ENCODE results near the gene LAMA3.

The LAMA3 gene

DNA sequence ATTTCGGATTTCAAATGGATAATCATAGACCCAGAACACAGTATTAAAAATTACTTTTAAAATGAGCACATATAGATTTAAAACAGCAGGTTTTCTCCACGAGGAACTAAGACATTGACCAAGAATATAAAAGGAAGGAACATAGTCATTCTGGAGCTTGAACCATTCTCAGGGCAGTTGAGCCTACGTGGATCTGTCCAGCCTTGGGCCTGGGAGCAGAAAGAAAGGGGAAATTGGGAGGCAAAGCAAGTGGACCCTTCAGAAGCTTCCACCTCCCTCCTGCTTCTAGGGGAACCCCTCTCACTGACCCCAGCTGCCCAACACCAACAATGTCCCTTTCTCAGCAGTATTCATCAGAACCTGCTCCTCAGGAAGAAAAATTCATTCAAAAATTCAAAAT lies 293.9 kb downstream of the LAMA3 start:
- DNase-seq: no peak
- no peak for TF ChIP-seq GATA1 (IDR thresholded peaks at IDR 0.05; ENCODE audit: low read depth, low read length)
- no peak for TF ChIP-seq POLR2A (IDR thresholded peaks at IDR 0.05; ENCODE audit: low read length)

DNA sequence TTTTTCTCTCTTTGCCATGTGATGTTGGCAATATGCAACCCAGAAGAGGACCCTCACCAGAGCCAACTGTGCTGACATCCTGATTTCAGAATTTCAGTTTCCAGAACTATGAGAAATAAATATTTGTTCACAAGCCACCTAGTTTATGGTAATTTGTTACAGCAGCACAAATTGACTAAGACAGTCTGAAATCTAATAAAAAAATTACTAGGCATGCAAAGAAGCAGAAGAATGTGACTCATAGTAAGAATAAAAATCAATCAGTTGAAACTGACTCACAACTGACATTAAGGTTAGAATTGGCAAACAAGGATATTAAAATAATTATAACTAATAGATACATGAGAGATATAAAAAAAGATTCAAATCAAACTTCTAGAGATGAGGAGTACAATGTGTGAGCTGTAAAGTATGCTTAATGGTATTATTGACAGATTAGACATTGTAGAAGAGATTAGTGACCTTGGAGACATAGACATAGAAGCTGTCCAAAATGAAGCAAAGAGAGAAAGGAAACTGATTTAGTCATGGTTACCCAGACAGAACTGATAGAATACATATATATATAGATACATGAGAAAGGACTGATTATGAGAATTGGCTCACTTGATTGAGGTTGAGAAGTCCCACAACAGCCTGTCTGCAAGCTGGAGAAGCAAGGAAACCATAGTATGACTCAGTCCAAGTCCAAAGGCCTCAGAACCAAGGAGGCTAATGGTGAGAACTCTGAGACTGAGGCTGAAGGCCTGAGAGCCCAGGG lies 297.5 kb downstream of the LAMA3 start:
- DNase-seq: no peak

DNA sequence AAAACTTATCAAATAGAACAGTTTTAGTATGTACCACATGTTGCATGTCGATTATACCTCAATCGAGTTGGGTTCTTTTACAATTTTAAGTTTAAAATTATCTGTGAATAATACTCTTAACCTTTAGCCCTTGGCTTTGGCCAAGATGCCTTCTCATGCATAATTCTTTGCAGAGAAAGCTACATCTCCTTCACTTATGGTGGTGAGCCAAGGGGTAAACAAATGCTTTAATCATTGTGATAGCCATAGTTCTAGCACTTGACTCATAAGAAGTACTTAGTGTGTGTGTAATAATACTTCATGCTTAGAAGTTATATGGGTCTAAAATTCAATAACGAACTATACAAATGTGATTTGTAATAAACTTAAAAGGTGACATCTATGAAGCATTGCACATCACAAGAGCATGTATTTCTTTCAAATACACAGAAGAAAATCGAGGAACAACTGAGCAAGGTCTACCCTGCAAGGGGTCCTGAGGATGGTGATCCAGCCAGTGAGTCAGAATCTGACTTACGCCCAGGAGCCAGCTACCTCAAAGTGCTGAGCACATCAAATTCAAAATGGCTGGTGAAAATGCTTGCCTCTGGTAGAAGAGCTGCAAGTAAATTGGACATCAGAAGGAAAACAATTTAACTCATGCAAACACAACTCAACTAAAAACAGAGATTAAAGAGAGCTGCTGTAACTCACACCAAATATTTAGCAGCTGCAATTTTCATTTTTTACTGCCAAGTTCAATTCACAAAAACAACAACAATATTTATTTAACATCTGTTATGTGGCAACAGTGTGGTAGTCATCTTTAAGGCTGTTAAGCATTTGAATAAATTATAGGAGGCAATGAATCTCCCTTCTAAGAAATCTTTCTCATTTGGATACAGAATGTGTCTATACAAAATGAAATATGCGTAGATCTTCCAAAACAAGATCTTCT lies 301.5 kb downstream of the LAMA3 start:
- no peak for TF ChIP-seq GATA1 (IDR thresholded peaks at IDR 0.05; ENCODE audit: low read depth, low read length)
- no peak for DNase-seq

More for the DNA sequence above, 297.5 kb downstream of the LAMA3 start:
- TF ChIP-seq POLR2A (IDR thresholded peaks at IDR 0.05; ENCODE audit: low read length): no peak
- no peak for TF ChIP-seq GATA1 (IDR thresholded peaks at IDR 0.05; ENCODE audit: low read depth, low read length)

- DNase-seq: no peak
- TF ChIP-seq POLR2A (IDR thresholded peaks at IDR 0.05; ENCODE audit: low read length) (no peak), GATA1 (IDR thresholded peaks at IDR 0.05; ENCODE audit: low read depth, low read length) (no peak)
Measured at GRCh38 chr18:23992089-23992940, 303.1 kb downstream of the LAMA3 start.

GRCh38 chr18:23992941-23993280 lies 303.7 kb downstream of the LAMA3 start:
- DNase-seq: no peak
- TF ChIP-seq GATA1 (IDR thresholded peaks at IDR 0.05; ENCODE audit: low read depth, low read length) (no peak), POLR2A (IDR thresholded peaks at IDR 0.05; ENCODE audit: low read length) (no peak)

DNA sequence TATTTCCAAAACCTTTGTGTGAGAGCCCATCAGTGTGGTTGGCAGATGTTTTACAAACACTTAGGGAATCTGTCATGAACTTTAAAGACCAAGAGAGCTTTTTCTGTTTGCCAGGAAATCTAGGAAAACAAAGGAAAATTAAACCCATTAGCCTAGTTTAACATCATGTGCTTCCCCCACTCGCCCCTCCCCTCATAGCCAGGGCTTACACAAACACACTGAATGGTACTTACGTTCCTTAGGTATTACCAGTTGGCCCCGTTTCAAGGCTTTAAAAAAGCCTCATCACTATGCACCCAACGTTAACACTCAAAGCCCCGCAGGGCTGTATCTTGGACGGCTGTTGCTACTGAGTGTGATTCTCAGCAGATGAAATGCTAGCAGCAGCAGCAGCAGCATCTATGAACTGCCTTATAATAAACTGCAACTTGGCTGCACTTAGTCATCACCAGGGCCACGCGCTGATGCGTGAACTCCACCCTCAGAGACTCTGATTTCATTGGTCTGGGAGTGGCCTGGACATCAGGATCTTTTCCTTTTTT lies 305.2 kb downstream of the LAMA3 start:
- TF ChIP-seq POLR2A (IDR thresholded peaks at IDR 0.05; ENCODE audit: low read length) (no peak), GATA1 (IDR thresholded peaks at IDR 0.05; ENCODE audit: low read depth, low read length) (no peak)
- no peak for DNase-seq

DNA sequence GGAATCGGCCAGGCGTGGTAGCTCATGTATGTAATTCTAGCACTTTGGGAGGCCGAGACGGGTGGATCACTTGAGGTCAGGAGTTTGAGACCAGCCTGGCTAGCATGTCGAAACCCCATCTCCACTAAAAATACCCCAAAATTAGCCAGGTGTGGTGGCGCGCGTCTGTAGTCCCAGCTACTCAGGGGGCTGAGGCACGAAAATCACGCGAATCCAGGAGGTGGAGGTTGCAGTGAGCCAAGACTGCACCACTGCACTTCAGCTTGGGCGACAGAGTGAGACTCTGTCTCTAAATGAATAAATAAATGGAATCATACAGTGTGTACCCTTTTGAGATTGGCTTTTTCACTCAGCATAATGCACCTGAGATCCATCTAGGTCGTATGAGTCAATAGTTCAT lies 305.9 kb downstream of the LAMA3 start:
- no peak for TF ChIP-seq GATA1 (IDR thresholded peaks at IDR 0.05; ENCODE audit: low read depth, low read length)
- no peak for TF ChIP-seq POLR2A (IDR thresholded peaks at IDR 0.05; ENCODE audit: low read length)
- DNase-seq: no peak

GRCh38 chr18:23998018-23998417 lies 308.8 kb downstream of the LAMA3 start:
- no peak for DNase-seq
- TF ChIP-seq GATA1 (IDR thresholded peaks at IDR 0.05; ENCODE audit: low read depth, low read length) (no peak), POLR2A (IDR thresholded peaks at IDR 0.05; ENCODE audit: low read length) (no peak)

DNA sequence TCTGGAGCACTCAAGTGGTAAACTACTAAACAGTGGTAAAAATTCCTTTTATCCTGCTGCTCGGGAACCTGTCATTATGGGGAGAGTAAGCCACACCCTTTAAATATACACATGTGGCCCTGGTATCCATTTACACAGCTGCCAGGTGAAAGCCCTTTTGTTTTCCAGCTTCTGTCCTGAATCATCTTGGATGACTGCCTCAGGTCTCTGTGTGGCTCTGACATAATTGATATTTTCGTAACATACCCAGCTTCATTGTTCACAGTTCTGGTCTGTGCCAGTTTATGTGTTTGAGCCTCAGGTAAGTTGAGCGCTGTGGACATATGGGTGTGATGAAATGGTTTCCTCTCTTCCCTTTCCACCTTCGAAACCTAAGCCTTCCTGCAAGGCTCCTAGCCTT lies 309.6 kb downstream of the LAMA3 start:
- no peak for DNase-seq
- no peak for TF ChIP-seq POLR2A (IDR thresholded peaks at IDR 0.05; ENCODE audit: low read length)
- TF ChIP-seq GATA1 (IDR thresholded peaks at IDR 0.05; ENCODE audit: low read depth, low read length): no peak

- TF ChIP-seq GATA1 (IDR thresholded peaks at IDR 0.05; ENCODE audit: low read depth, low read length) (no peak), POLR2A (IDR thresholded peaks at IDR 0.05; ENCODE audit: low read length) (no peak)
- DNase-seq: no peak
Measured at GRCh38 chr18:24000613-24001490, 311.6 kb downstream of the LAMA3 start.

- DNase-seq: no peak
- TF ChIP-seq POLR2A (IDR thresholded peaks at IDR 0.05; ENCODE audit: low read length) (no peak), GATA1 (IDR thresholded peaks at IDR 0.05; ENCODE audit: low read depth, low read length) (no peak)
Measured at GRCh38 chr18:24002479-24002878, 313.2 kb downstream of the LAMA3 start.

DNA sequence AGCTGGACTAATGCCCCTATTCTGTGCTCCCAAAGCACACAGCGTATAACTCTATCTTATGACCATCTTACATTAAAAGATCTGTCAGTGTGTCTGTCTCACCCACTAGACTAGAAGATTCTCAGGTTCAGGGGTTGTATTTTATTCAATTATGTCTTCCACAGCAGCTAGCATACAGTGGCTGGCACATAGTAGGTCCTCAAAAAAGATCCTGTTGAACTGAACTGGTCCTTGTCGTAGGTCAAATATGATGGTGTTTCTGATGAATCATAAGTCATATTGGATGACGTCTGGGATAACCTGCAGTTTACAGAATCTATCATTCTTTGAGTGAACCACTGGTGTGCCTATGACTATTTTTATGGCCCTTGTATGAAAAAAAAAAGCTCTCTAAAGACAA lies 314.0 kb downstream of the LAMA3 start:
- TF ChIP-seq POLR2A (IDR thresholded peaks at IDR 0.05; ENCODE audit: low read length) (no peak), GATA1 (IDR thresholded peaks at IDR 0.05; ENCODE audit: low read depth, low read length) (no peak)
- no peak for DNase-seq

All from erythroblast (primary cell).